Measurements from ENCODE around the gene PICALM. TPM values are rescaled to one million over a fixed set of nuclear protein-coding genes. Genes with fewer than 3 reads are reported as not detected.

PICALM gene
- polyA plus RNA-seq, 2 of the 4 experiments (the other 2 are of a cell fraction): 113 to 195 TPM

GRCh38 chr11:86052693-86053641, 15.9 kb downstream of the PICALM start:
- WGBS (ENCODE audit: missing lambda C conversion rate): 93% methylated on average over 10 of the region's 10 CpGs
- no peak for ATAC-seq
- no peak for FAIRE-seq
- no peak for DNase-seq (ENCODE audit: low read depth in 1 of 2, low spot score in 1 of 2)
- CTCF ChIA-PET: interaction anchor here (0.8 to 2.4 kb wide), 5 partner anchors 11 to 244 kb away, joined by 4 to 25 read pairs (median 9); no protein-coding TSS in a partner anchor
- POLR2A ChIA-PET: interaction anchor here (1.4 kb wide), 1 partner anchor 16 kb away, joined by 3 read pairs; the partner anchor contains the start of gene PICALM
- TF ChIP-seq E2F6 (IDR thresholded peaks at IDR 0.05; ENCODE audit: borderline replicate concordance, low read depth): no peak
- TF ChIP-seq KDM5A (IDR thresholded peaks at IDR 0.05): no peak
- TF ChIP-seq NPAS2 (CRISPR knock-in tag; IDR thresholded peaks at IDR 0.05; ENCODE audit: borderline replicate concordance): no peak
- no peak for TF ChIP-seq ZSCAN20 (CRISPR knock-in tag; IDR thresholded peaks at IDR 0.05)
- TF ChIP-seq ELK1 (IDR thresholded peaks at IDR 0.05; ENCODE audit: low read depth, low read length): no peak
- no peak for TF ChIP-seq FOXS1 (CRISPR knock-in tag; IDR thresholded peaks at IDR 0.05)
- no peak for TF ChIP-seq ATOH8 (CRISPR knock-in tag; IDR thresholded peaks at IDR 0.05; ENCODE audit: low read depth)
- TF ChIP-seq CTCF (IDR thresholded peaks at IDR 0.05): no peak
- no peak for TF ChIP-seq EHF (CRISPR knock-in tag; IDR thresholded peaks at IDR 0.05)
- no peak overlapping the region for H3K4me3 ChIP-seq
- H3K4me2 ChIP-seq: no peak overlapping the region
- H3K4me1 ChIP-seq: peaks cover 7% of the 10 kb centered on the region; the same call in 1 of the 3 replicates
- no peaks in the 10 kb centered on the region for H3K9me3 ChIP-seq
- H3K27ac ChIP-seq: no peak overlapping the region

- no peak overlapping the region for H3K27ac ChIP-seq
- DNase-seq (ENCODE audit: low read depth in 1 of 2, low spot score in 1 of 2): no peak
- ChIA-PET CTCF (interaction anchor here (2.3 kb wide), 1 partner anchor 9 kb away, joined by 25 read pairs; no protein-coding TSS in a partner anchor), POLR2A (no interaction called here)
- no peaks in the 10 kb centered on the region for H3K9me3 ChIP-seq
- no peak for FAIRE-seq
- H3K4me3 ChIP-seq: no peak overlapping the region
- no peak for ATAC-seq
- no peak for TF ChIP-seq BHLHE40 (IDR thresholded peaks at IDR 0.05; ENCODE audit: low read depth, low read length)
- no peak for TF ChIP-seq GATA3 (IDR thresholded peaks at IDR 0.05; ENCODE audit: borderline replicate concordance)
- no peak for TF ChIP-seq HES2 (IDR thresholded peaks at IDR 0.05)
- TF ChIP-seq MAZ (IDR thresholded peaks at IDR 0.05; ENCODE audit: borderline replicate concordance, low read depth, low read length): no peak
- no peak for TF ChIP-seq POLR2A (IDR thresholded peaks at IDR 0.05; ENCODE audit: low read length)
- TF ChIP-seq ZNF302 (CRISPR knock-in tag; IDR thresholded peaks at IDR 0.05): no peak
- TF ChIP-seq CHD4 (IDR thresholded peaks at IDR 0.05; ENCODE audit: borderline replicate concordance): no peak
- TF ChIP-seq RARB (CRISPR knock-in tag; IDR thresholded peaks at IDR 0.05): no peak
- no peak for TF ChIP-seq RAD21 (conservative IDR thresholded peaks at IDR 0.05 in 1 of 2, IDR thresholded peaks at IDR 0.05 in 1 of 2)
- no peak for TF ChIP-seq KDM5A (IDR thresholded peaks at IDR 0.05)
- TF ChIP-seq EP300 (IDR thresholded peaks at IDR 0.05): no peak
- TF ChIP-seq CBX2 (IDR thresholded peaks at IDR 0.05; ENCODE audit: borderline replicate concordance, low read depth): no peak
- no peak for TF ChIP-seq HEYL (CRISPR knock-in tag; IDR thresholded peaks at IDR 0.05)
- TF ChIP-seq HOXA7 (CRISPR knock-in tag; IDR thresholded peaks at IDR 0.05): no peak
- no peak for TF ChIP-seq TP53 (CRISPR knock-in tag; IDR thresholded peaks at IDR 0.05)
- TF ChIP-seq RCOR1 (IDR thresholded peaks at IDR 0.05; ENCODE audit: low read depth, low read length): no peak
- H3K4me2 ChIP-seq: no peak overlapping the region
- H3K4me1 ChIP-seq: peaks cover 17% of the 10 kb centered on the region; the same call in 2 of the 3 replicates
Measured at GRCh38 chr11:86050196-86050709, 18.6 kb downstream of the PICALM start.

All from A549 (cell line).